Stimulated activated CD4-positive, alpha-beta T cell treated with anti-CD3 and anti-CD28 coated beads, Interleukin-4, amount 100 ng/mL, for 24 hours (primary cell): ENCODE data around the gene SMYD2.
"Not testable (repeated sequence)": the region's sequence is repeated elsewhere in the genome, so short reads cannot be mapped to it uniquely, and the experiment has no call there.

ENCODE experiments used
- DNase-seq: peaks from one replicate; pipeline ENCODE4 v3.0.0-alpha.2; 2020

Gene SMYD2

GRCh38 chr1:214271995-214272731 is 8.8 kb upstream of the SMYD2 start:
- no peak for DNase-seq

- DNase-seq, result no peak
These were observed 7.9 kb upstream of the SMYD2 start for GRCh38 chr1:214272964-214273533.

GRCh38 chr1:214275700-214276099 is 5.3 kb upstream of the SMYD2 start:
- DNase-seq, result not testable (repeated sequence)

- no peak for DNase-seq
These were observed 4.2 kb upstream of the SMYD2 start for GRCh38 chr1:214276786-214277185.

- no peak for DNase-seq
These were observed 3.0 kb upstream of the SMYD2 start for GRCh38 chr1:214277704-214278635.

GRCh38 chr1:214280386-214281020 is 456 bp upstream of the SMYD2 start:
- DNase-seq, result no peak

- no peak for DNase-seq
These were observed 1.0 kb downstream of the SMYD2 start for GRCh38 chr1:214281720-214282629.

- DNase-seq, result no peak
These were observed 1.8 kb downstream of the SMYD2 start for GRCh38 chr1:214282630-214283242.

GRCh38 chr1:214285610-214286440 is 4.9 kb downstream of the SMYD2 start:
- DNase-seq, result no peak

GRCh38 chr1:214287884-214288283 is 6.9 kb downstream of the SMYD2 start:
- DNase-seq, result no peak

- no peak for DNase-seq
These were observed 8.8 kb downstream of the SMYD2 start for GRCh38 chr1:214289574-214290272.

GRCh38 chr1:214290424-214291037 is 9.6 kb downstream of the SMYD2 start:
- DNase-seq, result no peak

- DNase-seq, result no peak
These were observed 11.4 kb downstream of the SMYD2 start for GRCh38 chr1:214292322-214292721.

GRCh38 chr1:214295934-214296333 is 15.0 kb downstream of the SMYD2 start:
- no peak for DNase-seq

- no peak for DNase-seq
These were observed 16.1 kb downstream of the SMYD2 start for GRCh38 chr1:214296860-214297745.

- no peak for DNase-seq
These were observed 19.3 kb downstream of the SMYD2 start for GRCh38 chr1:214300149-214300780.

GRCh38 chr1:214301526-214301925 is 20.6 kb downstream of the SMYD2 start:
- no peak for DNase-seq
